Stimulated activated CD8-positive, alpha-beta memory T cell treated with anti-CD3 and anti-CD28 coated beads, Interleukin-2, amount 100 ng/mL, for 48 hours (primary cell): ENCODE results near the gene HOXB3.

Experiments used
- DNase-seq, 2 donors: peaks; one replicate each; pipeline ENCODE4 v3.0.0-alpha.2; 2020; ENCODE audit warnings: low read depth in 2 of 2

The HOXB3 gene

GRCh38 chr17:48500435-48501426, 89.3 kb downstream of the HOXB3 start:
- no peak for DNase-seq

- no peak for DNase-seq
Measured at GRCh38 chr17:48499735-48500434, 90.2 kb downstream of the HOXB3 start.

GRCh38 chr17:48499248-48499647, 90.8 kb downstream of the HOXB3 start:
- DNase-seq = no peak
